ENCODE measurements around the gene CASZ1. TPM values are rescaled to one million over a fixed set of nuclear protein-coding genes. Genes with fewer than 3 reads are reported as not detected.

CASZ1 gene
- 1.1 and 1.6 TPM in 2 replicates for total RNA-seq (2014; rRNA removed; shearing (Covaris generic))

GRCh38 chr1:10796029-10796944 is at the start of gene CASZ1:
Gene CASZ1, minus strand, starts transcription at chr1:10796646. Its CDS starts 102,757 bp downstream, at chr1:10693889.
- peak; percentile 64 for DNase-seq (ENCODE audit: low spot score)

- DNase-seq (ENCODE audit: low spot score), result no peak
Observed at GRCh38 chr1:10843697-10844096, 47.3 kb upstream of the CASZ1 start.

GRCh38 chr1:10841118-10841517 is 44.7 kb upstream of the CASZ1 start:
- DNase-seq (ENCODE audit: low spot score), result no peak

- DNase-seq (ENCODE audit: low spot score), result no peak
Observed at GRCh38 chr1:10839188-10839770, 42.8 kb upstream of the CASZ1 start.

- DNase-seq (ENCODE audit: low spot score), result no peak
Observed at GRCh38 chr1:10838541-10838940, 42.1 kb upstream of the CASZ1 start.

- no peak for DNase-seq (ENCODE audit: low spot score)
Observed at GRCh38 chr1:10836726-10837125, 40.3 kb upstream of the CASZ1 start.

- no peak for DNase-seq (ENCODE audit: low spot score)
Observed at GRCh38 chr1:10835822-10836421, 39.5 kb upstream of the CASZ1 start.

GRCh38 chr1:10835421-10835820 is 39.0 kb upstream of the CASZ1 start:
- no peak for DNase-seq (ENCODE audit: low spot score)

- DNase-seq (ENCODE audit: low spot score), result no peak
Observed at GRCh38 chr1:10834770-10835412, 38.4 kb upstream of the CASZ1 start.

GRCh38 chr1:10833630-10834557 is 37.4 kb upstream of the CASZ1 start:
- DNase-seq (ENCODE audit: low spot score), result no peak

GRCh38 chr1:10832703-10833102 is 36.3 kb upstream of the CASZ1 start:
- DNase-seq (ENCODE audit: low spot score), result no peak

GRCh38 chr1:10830961-10831668 is 34.7 kb upstream of the CASZ1 start:
- peak; percentile 54 for DNase-seq (ENCODE audit: low spot score)

- no peak for DNase-seq (ENCODE audit: low spot score)
Observed at GRCh38 chr1:10829965-10830515, 33.6 kb upstream of the CASZ1 start.

GRCh38 chr1:10829067-10829818 is 32.8 kb upstream of the CASZ1 start:
- DNase-seq (ENCODE audit: low spot score), result no peak

GRCh38 chr1:10827377-10828333 is 31.2 kb upstream of the CASZ1 start:
- no peak for DNase-seq (ENCODE audit: low spot score)

- DNase-seq (ENCODE audit: low spot score), result no peak
Observed at GRCh38 chr1:10825592-10825991, 29.1 kb upstream of the CASZ1 start.

GRCh38 chr1:10824821-10825540 is 28.5 kb upstream of the CASZ1 start:
- DNase-seq (ENCODE audit: low spot score), result peak; percentile 62

GRCh38 chr1:10823000-10823401 is 26.6 kb upstream of the CASZ1 start:
- DNase-seq (ENCODE audit: low spot score), result no peak

All from A172 (cell line).